DMS114 treated with DMSO at 0.1 percent for 48 hours (cell line): ENCODE measurements around the gene CHIT1.

Experiments used
- DNase-seq: peaks from one replicate; lab custom pipeline; 2025; ENCODE audit not compliant: unreplicated experiment; lab: John Stamatoyannopoulos, UW

Gene CHIT1

GRCh38 chr1:203176273-203177035, 53.0 kb downstream of the CHIT1 start:
- DNase-seq = no peak

- DNase-seq = no peak
Measured at GRCh38 chr1:203175827-203176241, 53.6 kb downstream of the CHIT1 start.

DNA sequence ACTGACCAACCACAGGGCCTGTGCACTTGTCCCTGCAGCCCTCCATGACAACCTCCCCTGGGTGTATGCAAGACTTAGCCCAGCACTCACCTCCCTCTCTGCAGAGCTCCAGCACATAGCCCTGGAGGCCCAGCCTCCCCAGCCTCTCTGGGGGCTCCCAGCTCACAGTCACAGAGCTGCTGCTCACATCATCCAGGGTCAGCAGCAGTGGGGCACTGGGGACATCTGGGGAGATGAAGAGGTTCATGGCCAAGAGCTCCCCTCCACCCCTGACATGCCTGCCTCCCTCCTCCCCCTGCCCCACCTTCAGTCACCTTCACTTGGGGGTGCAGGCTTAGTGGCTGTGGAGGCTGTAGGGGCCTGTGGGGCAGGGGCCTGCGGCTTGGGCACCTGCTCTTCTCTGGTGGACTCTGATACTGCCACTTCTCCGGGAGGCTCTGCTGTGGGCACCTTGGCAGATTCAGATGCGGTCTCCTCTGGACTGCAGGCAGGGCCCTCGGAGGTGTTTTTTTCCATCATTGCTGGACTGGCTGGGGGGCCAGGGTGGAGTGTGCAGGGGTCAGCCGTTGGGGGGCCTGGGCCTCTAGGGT, 54.1 kb downstream of the CHIT1 start, which contains the start of gene MYBPH:
Gene MYBPH, minus strand, starts transcription at position 590 of the 590 bp plus-strand sequence. Its CDS starts 71 bp downstream, at position 519.
- DNase-seq = no peak

- no peak for DNase-seq
Measured at GRCh38 chr1:203174324-203174985, 55.0 kb downstream of the CHIT1 start.

GRCh38 chr1:203173566-203173965, 55.9 kb downstream of the CHIT1 start:
- no peak for DNase-seq

GRCh38 chr1:203173011-203173555, 56.4 kb downstream of the CHIT1 start:
- DNase-seq = no peak

GRCh38 chr1:203172184-203173010, 57.1 kb downstream of the CHIT1 start:
- no peak for DNase-seq

GRCh38 chr1:203171341-203172183, 57.9 kb downstream of the CHIT1 start:
- no peak for DNase-seq

GRCh38 chr1:203170625-203171330, 58.7 kb downstream of the CHIT1 start:
- DNase-seq = no peak

- DNase-seq = no peak
Measured at GRCh38 chr1:203169770-203170520, 59.5 kb downstream of the CHIT1 start.

DNA sequence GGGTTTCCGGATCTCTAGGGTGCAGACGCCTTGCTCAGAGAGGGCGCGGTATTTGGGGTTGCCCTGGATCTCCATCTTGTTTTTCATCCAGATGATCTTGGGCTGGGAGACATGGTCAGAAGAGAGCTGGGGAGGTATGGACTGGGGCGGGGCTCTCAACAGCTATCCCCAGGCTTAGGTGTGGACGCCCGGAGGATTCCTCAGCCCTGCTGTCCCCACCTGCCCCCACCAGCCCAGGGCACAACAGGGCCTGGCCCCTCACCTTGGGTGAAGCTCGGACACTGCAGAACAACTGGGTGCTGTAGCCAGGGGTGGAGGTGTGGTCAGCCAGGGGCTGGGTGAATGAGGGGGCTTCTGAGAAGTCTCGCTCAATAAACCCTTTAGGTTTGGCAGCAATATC, 60.5 kb downstream of the CHIT1 start:
- DNase-seq = no peak

DNA sequence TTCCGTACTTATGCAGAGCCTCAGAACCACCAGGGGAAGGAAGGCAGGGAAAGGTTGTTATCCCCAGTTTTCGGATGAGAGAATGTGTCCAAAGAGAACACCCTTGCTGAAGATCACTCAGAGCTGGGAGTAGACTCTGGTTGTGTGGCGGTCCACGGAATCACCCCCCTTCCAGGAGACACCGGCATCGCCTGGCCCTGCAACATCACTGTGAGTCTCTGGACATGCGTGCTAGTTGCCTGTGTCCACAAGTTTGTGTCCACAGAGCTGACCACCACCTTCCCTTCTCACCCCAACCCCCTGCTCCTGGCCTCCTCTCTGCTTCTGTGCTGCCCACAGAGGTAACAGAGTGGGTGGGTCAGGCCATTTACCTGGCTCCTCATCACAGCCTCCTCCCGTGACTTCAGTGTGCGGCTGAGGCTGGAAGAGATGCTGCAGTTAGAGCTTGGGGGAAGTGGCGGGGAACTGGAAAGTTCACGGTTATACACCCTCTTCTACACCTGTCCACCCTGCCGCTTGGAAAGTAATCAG, 61.2 kb downstream of the CHIT1 start:
- no peak for DNase-seq

GRCh38 chr1:203167913-203168200, 61.6 kb downstream of the CHIT1 start:
- DNase-seq = no peak

DNA sequence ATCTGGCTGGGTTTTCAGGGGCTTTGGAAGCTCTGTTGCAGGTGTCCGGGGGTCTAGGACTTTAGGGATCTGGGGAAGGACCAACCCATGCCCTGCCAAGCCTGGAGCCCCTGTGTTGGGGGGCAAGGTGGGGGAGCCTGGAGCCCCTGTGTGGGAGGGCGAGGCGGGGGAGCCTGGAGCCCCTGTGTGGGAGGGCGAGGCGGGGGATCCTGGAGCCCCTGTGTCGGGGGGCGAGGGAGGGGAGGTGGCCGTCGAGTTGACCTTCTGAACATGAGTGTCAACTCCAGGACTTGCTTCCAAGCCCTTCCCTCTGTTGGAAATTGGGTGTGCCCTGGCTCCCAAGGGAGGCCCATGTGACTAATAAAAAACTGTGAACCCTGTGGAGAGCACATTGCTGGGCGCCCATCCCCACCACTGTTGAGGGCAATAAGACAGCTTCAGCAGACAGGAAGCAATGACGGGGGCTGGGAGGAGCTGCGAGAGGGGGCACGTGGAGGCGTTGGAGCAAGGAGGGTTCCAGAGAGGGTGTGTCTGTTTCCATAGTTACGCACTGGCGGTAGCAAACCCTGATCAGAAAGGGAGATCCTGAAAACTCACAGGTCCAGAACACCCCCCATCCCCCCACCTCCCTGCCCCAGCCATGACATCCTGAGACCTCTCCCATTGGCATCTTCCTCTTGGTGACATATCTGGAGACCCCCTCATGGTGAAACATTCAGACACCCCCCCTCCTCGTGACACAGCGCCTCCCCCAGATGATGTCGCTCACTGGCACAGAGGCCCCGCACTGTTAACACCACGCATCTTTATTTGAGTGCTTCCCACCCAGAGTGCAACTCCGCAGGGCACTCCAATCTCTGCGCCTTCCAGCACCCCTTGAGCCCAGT, 62.2 kb downstream of the CHIT1 start:
- no peak for DNase-seq

DNA sequence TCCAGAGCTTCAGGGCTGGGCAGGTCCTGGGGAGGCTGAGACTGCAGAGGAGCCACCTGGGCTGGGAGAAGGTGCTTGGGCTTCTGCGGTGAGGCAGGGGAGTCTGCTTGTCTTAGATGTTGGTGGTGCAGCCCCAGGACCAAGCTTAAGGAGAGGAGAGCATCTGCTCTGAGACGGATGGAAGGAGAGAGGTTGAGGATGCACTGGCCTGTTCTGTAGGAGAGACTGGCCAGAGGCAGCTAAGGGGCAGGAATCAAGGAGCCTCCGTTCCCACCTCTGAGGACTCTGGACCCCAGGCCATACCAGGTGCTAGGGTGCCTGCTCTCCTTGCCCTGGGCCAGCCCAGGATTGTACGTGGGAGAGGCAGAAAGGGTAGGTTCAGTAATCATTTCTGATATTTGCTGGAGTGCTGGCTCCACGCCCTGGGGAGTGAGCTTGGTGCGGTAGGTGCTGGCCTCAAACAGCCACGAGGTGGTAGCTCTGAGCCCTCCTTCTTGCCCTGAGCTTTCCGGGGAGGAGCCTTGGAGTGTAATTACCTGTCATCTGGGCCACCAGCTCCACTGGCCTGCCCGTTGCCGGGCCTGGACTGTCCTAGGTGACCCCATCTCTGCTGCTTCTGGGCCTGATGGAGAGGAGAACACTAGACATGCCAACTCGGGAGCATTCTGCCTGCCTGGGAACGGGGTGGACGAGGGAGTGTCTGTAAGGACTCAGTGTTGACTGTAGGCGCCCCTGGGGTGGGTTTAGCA, 63.1 kb downstream of the CHIT1 start:
- no peak for DNase-seq
